K562 (cell line): ENCODE measurements around the gene ALG8. TPM values are rescaled to one million over a fixed set of nuclear protein-coding genes. Genes with fewer than 3 reads are reported as not detected.

Experiments used
- CBX3 ChIP-seq, 2 experiments: IDR thresholded peaks; 1 replicate in 1 of 2; 2 replicates in 1 of 2; pipeline ENCODE4 v1.6.1; 2012; ENCODE audit warnings: inconsistent platforms in 2 of 2, low read length in 2 of 2, borderline replicate concordance in 1 of 2, control low read depth in 1 of 2
- CTBP1 ChIP-seq: fragments of 450-650 bp; IDR thresholded peaks from 2 replicates; pipeline ENCODE4 v1.6.1; 2016; ENCODE audit warnings: borderline replicate concordance
- FOXJ2 ChIP-seq: fragments of 200-800 bp; sonication (Bioruptor generic); IDR thresholded peaks from 2 replicates; pipeline ENCODE4 v1.6.1; 2016; ENCODE audit warnings: missing genetic modification characterization, missing compliant biosample characterization
- HDAC1 ChIP-seq, 2 experiments: fragments of 450-650 bp; IDR thresholded peaks; 2 replicates each; pipeline ENCODE4 v1.6.1; 2016 to 2017; ENCODE audit warnings: inconsistent platforms in 1 of 2, mild to moderate bottlenecking in 1 of 2, moderate library complexity in 1 of 2
- ILF3 ChIP-seq: fragments of 450-650 bp; IDR thresholded peaks from 2 replicates; pipeline ENCODE4 v1.6.1; 2018; ENCODE audit warnings: antibody characterized with exemption, mild to moderate bottlenecking, moderate library complexity, borderline replicate concordance
- MEF2D ChIP-seq: conservative IDR thresholded peaks from 2 replicates; pipeline ENCODE4 v1.6.1; 2016; ENCODE audit warnings: low read depth, missing genetic modification characterization, missing compliant biosample characterization
- MYBL2 ChIP-seq, 2 experiments: fragments of 450-650 bp in 1 of 2; sonication (generic) in 1 of 2; formaldehyde crosslinking in 1 of 2; IDR thresholded peaks; 2 replicates each; pipeline versions ENCODE4 v1.6.1 to v1.8.1; 2017 to 2022; ENCODE audit warnings: borderline replicate concordance in 1 of 2, inconsistent platforms in 1 of 2, low read depth in 1 of 2, mild to moderate bottlenecking in 1 of 2, missing genetic modification reagents in 1 of 2, moderate library complexity in 1 of 2
- NFIX ChIP-seq: fragments of 250-450 bp; sonication (Bioruptor Pico); IDR thresholded peaks from 2 replicates; pipeline ENCODE4 v1.4.0; 2020; ENCODE audit warnings: low read depth, mild to moderate bottlenecking, moderate library complexity
- OTX1 ChIP-seq: fragments of 450-650 bp; formaldehyde crosslinking; IDR thresholded peaks from 2 replicates; pipeline ENCODE4 v1.4.0; 2022; ENCODE audit warnings: mild to moderate bottlenecking
- PHF8 ChIP-seq: fragments of 200-600 bp; sonication (generic); IDR thresholded peaks from 2 replicates; pipeline ENCODE4 v1.6.1; 2012; ENCODE audit warnings: mixed run types, mild to moderate bottlenecking, inconsistent platforms, low read length, moderate library complexity, borderline replicate concordance
- RBM25 ChIP-seq: fragments of 200-400 bp; formaldehyde crosslinking; IDR thresholded peaks from 2 replicates; pipeline ENCODE4 v1.6.1; 2018; ENCODE audit warnings: low read length, low read depth, moderate library complexity; ENCODE audit not compliant: severe bottlenecking
- RCOR1 ChIP-seq, 2 experiments: IDR thresholded peaks; 2 replicates each; pipeline ENCODE4 v1.6.1; 2012; ENCODE audit warnings: low read depth in 2 of 2, low read length in 2 of 2, borderline replicate concordance in 1 of 2, improper control_type of control experiment in 1 of 2
- SMARCA4 ChIP-seq: fragments of 450-650 bp; IDR thresholded peaks from 2 replicates; pipeline ENCODE4 v1.6.1; 2016
- SMARCA5 ChIP-seq: fragments of 450-650 bp; IDR thresholded peaks from 2 replicates; pipeline ENCODE4 v1.6.1; 2016
- SRSF9 ChIP-seq: fragments of 200-400 bp; formaldehyde crosslinking; IDR thresholded peaks from 2 replicates; pipeline ENCODE4 v1.6.1; 2017; ENCODE audit warnings: low read depth, low read length, borderline replicate concordance
- ZNF146 ChIP-seq: IDR thresholded peaks from one replicate; pipeline ENCODE4 v1.6.1; 2018; ENCODE audit warnings: missing compliant biosample characterization; ENCODE audit not compliant: unreplicated experiment
- ZNF274 ChIP-seq: IDR thresholded peaks from 2 replicates; pipeline ENCODE4 v1.6.1; 2011; ENCODE audit warnings: low read depth, mild to moderate bottlenecking, low read length, moderate library complexity, borderline replicate concordance
- polyA plus RNA-seq, 8 experiments: library from polyadenylated mRNA; depleted of rRNA in 4 of 8; stranded (reverse) in 5 of 8; unstranded in 3 of 8; fragments of >200 nt; fragmentation: Nextera tagmentation in 2 of 8; fragmentation: Illumina TruSeq in 1 of 8; extraction: Ambion mirVana in 2 of 8; extraction: Trizol in 1 of 8; gene quantifications; 2 replicates each; pipeline versions ENCODE4 v1.2.1 to v1.2.3, GENCODE V29; 2011 to 2014; ENCODE audit warnings: inconsistent platforms in 1 of 8, missing spikeins in 1 of 8
- total RNA-seq, 7 experiments: library from RNA; depleted of rRNA in 6 of 7; stranded (reverse); fragments of >200 nt in 6 of 7; fragmentation: Illumina TruSeq in 2 of 7; extraction: Trizol in 2 of 7; gene quantifications; 2 replicates each; pipeline versions ENCODE4 v1.2.1 to v1.2.3, GENCODE V29; 2011 to 2021; ENCODE audit warnings: low replicate concordance in 1 of 7
- TF ChIP-seq, protein P1 (sequence below): fragments of 200-400 bp; formaldehyde crosslinking; IDR thresholded peaks from 2 replicates; pipeline ENCODE4 v1.6.1; 2017; ENCODE audit warnings: mild to moderate bottlenecking, low read depth, low read length, moderate library complexity
- TF ChIP-seq, protein P2 (sequence below), 2 experiments: fragments of 150-350 bp in 1 of 2; IDR thresholded peaks; 2 replicates each; pipeline ENCODE4 v1.6.1; 2012 to 2016; ENCODE audit warnings: low read depth in 2 of 2, low read length in 2 of 2, mild to moderate bottlenecking in 1 of 2, moderate library complexity in 1 of 2
- TF ChIP-seq, protein P3 (sequence below): fragments of 250-450 bp; sonication (Bioruptor Pico); IDR thresholded peaks from 2 replicates; pipeline ENCODE4 v1.5.0; 2020; ENCODE audit warnings: mild to moderate bottlenecking

The ALG8 gene
- total and polyA plus RNA-seq, 9 of the 15 experiments (the other 6 are each of a cell fraction or from before 2014, with no cell fraction given) = 59.3 to 189 (median 106) TPM

DNA sequence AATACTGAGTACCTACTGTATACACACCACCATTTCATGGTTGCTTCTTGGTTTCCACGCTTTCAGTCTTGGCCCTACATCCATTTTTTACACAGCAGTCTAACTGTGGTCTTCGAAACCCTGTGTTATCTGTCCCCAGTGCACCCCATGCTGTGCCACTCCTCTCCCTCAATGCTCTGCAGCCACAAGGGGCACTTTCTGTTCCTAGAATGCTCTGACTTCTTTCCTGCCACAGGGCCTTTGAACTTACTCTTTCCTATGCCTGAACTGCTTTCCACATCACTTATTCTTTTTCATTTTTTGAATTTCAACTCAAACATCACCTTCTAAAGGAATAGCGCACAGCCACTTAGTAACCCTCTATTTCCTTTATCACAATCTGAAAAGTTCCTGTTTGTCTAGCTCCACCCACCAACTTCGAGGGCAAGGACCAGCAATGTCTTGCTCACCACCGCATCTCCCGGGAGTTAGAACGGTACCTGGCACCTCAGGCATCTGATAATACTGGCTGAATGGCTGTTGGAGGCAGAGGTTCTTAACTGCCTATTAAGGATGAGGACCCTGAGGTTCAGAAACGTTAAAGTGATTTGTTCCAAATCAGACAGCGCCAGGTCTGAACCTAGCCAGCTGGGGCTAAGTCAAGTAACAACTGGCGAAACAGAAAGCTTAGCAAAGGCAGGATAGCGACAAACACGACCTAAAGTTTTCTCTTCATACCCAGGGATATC is 568 bp downstream of the ALG8 start (continued):
- TF ChIP-seq NFIX (CRISPR knock-in tag) = no peak
- TF ChIP-seq RBM25 = peak; percentile 97
- TF ChIP-seq, protein P1, sequence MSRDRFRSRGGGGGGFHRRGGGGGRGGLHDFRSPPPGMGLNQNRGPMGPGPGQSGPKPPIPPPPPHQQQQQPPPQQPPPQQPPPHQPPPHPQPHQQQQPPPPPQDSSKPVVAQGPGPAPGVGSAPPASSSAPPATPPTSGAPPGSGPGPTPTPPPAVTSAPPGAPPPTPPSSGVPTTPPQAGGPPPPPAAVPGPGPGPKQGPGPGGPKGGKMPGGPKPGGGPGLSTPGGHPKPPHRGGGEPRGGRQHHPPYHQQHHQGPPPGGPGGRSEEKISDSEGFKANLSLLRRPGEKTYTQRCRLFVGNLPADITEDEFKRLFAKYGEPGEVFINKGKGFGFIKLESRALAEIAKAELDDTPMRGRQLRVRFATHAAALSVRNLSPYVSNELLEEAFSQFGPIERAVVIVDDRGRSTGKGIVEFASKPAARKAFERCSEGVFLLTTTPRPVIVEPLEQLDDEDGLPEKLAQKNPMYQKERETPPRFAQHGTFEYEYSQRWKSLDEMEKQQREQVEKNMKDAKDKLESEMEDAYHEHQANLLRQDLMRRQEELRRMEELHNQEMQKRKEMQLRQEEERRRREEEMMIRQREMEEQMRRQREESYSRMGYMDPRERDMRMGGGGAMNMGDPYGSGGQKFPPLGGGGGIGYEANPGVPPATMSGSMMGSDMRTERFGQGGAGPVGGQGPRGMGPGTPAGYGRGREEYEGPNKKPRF = no peak
- TF ChIP-seq MEF2D (tag) = 0 out of 2 replicates have a peak, but pooled peaks have one; percentile 36
- TF ChIP-seq PHF8 = no peak
- TF ChIP-seq, protein P2, sequence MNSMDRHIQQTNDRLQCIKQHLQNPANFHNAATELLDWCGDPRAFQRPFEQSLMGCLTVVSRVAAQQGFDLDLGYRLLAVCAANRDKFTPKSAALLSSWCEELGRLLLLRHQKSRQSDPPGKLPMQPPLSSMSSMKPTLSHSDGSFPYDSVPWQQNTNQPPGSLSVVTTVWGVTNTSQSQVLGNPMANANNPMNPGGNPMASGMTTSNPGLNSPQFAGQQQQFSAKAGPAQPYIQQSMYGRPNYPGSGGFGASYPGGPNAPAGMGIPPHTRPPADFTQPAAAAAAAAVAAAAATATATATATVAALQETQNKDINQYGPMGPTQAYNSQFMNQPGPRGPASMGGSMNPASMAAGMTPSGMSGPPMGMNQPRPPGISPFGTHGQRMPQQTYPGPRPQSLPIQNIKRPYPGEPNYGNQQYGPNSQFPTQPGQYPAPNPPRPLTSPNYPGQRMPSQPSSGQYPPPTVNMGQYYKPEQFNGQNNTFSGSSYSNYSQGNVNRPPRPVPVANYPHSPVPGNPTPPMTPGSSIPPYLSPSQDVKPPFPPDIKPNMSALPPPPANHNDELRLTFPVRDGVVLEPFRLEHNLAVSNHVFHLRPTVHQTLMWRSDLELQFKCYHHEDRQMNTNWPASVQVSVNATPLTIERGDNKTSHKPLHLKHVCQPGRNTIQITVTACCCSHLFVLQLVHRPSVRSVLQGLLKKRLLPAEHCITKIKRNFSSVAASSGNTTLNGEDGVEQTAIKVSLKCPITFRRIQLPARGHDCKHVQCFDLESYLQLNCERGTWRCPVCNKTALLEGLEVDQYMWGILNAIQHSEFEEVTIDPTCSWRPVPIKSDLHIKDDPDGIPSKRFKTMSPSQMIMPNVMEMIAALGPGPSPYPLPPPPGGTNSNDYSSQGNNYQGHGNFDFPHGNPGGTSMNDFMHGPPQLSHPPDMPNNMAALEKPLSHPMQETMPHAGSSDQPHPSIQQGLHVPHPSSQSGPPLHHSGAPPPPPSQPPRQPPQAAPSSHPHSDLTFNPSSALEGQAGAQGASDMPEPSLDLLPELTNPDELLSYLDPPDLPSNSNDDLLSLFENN (IDR thresholded peaks at IDR 0.05; ENCODE audit: low read depth in 2 of 2, low read length in 2 of 2) = no peak
- TF ChIP-seq OTX1 (CRISPR knock-in tag) = 0 out of 2 replicates have a peak, but pooled peaks have one; percentile 6
- TF ChIP-seq FOXJ2 (tag) = 0 out of 2 replicates have a peak, but pooled peaks have one; percentile 41
- peak; percentile 4; the same call in 1 of the 2 replicates for TF ChIP-seq ILF3
- TF ChIP-seq SMARCA5 = peak; percentile 94
- 0 out of 4 replicates have a peak, but pooled peaks of 1 of the 2 experiments have one; percentile 52 for TF ChIP-seq HDAC1 (IDR thresholded peaks at IDR 0.05)
- TF ChIP-seq RCOR1 (IDR thresholded peaks at IDR 0.05; ENCODE audit: borderline replicate concordance in 1 of 2, low read depth in 2 of 2, low read length in 2 of 2) = peak in 1 of 2 experiments; percentile 76; a peak in 3 of 4 replicates
- TF ChIP-seq ZNF146 (CRISPR knock-in tag) = no peak
- peak; percentile 41; the same call in 1 of the 2 replicates for TF ChIP-seq SMARCA4
- TF ChIP-seq CTBP1 = no peak
- TF ChIP-seq ZNF274 = no peak
- TF ChIP-seq CBX3 (IDR thresholded peaks at IDR 0.05; ENCODE audit: borderline replicate concordance in 1 of 2, low read length in 2 of 2) = peak in 1 of 2 experiments; percentile 78; a peak in 1 of 3 replicates
- no peak for TF ChIP-seq SRSF9
- no peak for TF ChIP-seq MYBL2 (IDR thresholded peaks at IDR 0.05; ENCODE audit: low read depth)
- TF ChIP-seq MYBL2 (CRISPR knock-in tag; IDR thresholded peaks at IDR 0.05; ENCODE audit: borderline replicate concordance) = no peak
- TF ChIP-seq, protein P3, sequence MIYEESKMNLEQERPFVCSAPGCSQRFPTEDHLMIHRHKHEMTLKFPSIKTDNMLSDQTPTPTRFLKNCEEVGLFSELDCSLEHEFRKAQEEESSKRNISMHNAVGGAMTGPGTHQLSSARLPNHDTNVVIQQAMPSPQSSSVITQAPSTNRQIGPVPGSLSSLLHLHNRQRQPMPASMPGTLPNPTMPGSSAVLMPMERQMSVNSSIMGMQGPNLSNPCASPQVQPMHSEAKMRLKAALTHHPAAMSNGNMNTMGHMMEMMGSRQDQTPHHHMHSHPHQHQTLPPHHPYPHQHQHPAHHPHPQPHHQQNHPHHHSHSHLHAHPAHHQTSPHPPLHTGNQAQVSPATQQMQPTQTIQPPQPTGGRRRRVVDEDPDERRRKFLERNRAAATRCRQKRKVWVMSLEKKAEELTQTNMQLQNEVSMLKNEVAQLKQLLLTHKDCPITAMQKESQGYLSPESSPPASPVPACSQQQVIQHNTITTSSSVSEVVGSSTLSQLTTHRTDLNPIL (CRISPR knock-in tag) = no peak
